HG03066 (cell line): ENCODE data around the gene KIDINS220.
A peak's percentile ranks its signal among the peaks of the same experiment; 100 is the strongest.
"Not testable (repeated sequence)": the region's sequence is repeated elsewhere in the genome, so short reads cannot be mapped to it uniquely, and the experiment has no call there.

Experiments used
- ATAC-seq: cut with Tn5 transposase; IDR thresholded peaks from one replicate; pipeline ENCODE4 v1.9.1; 2021; ENCODE audit warnings: low read depth; ENCODE audit not compliant: unreplicated experiment

The KIDINS220 gene

GRCh38 chr2:8761529-8762164 lies 75.8 kb downstream of the KIDINS220 start:
- ATAC-seq = no peak

GRCh38 chr2:8756716-8757115 lies 80.7 kb downstream of the KIDINS220 start:
- no peak for ATAC-seq

GRCh38 chr2:8756230-8756629 lies 81.2 kb downstream of the KIDINS220 start:
- no peak for ATAC-seq

- no peak for ATAC-seq
Measured at GRCh38 chr2:8754106-8754776, 83.2 kb downstream of the KIDINS220 start.

- no peak for ATAC-seq
Measured at GRCh38 chr2:8753609-8754008, 83.8 kb downstream of the KIDINS220 start.

GRCh38 chr2:8752385-8752784 lies 85.0 kb downstream of the KIDINS220 start:
- peak; percentile 71 for ATAC-seq

GRCh38 chr2:8750221-8750620 lies 87.2 kb downstream of the KIDINS220 start:
- ATAC-seq = no peak

GRCh38 chr2:8743261-8743660 lies 94.2 kb downstream of the KIDINS220 start:
- ATAC-seq = no peak

- no peak for ATAC-seq
Measured at GRCh38 chr2:8740136-8740535, 97.3 kb downstream of the KIDINS220 start.

GRCh38 chr2:8737571-8738175 lies 99.7 kb downstream of the KIDINS220 start:
- ATAC-seq = no peak

GRCh38 chr2:8732601-8733000 lies 104.8 kb downstream of the KIDINS220 start:
- no peak for ATAC-seq

- ATAC-seq = no peak
Measured at GRCh38 chr2:8729939-8730338, 107.5 kb downstream of the KIDINS220 start.

GRCh38 chr2:8729101-8729500 lies 108.3 kb downstream of the KIDINS220 start:
- ATAC-seq = not testable (repeated sequence)

- no peak for ATAC-seq
Measured at GRCh38 chr2:8728305-8729015, 109.0 kb downstream of the KIDINS220 start.

GRCh38 chr2:8725838-8726237 lies 111.6 kb downstream of the KIDINS220 start:
- ATAC-seq = no peak

GRCh38 chr2:8722986-8723385 lies 114.4 kb downstream of the KIDINS220 start:
- ATAC-seq = no peak

- no peak for ATAC-seq
Measured at GRCh38 chr2:8721410-8721809, 116.0 kb downstream of the KIDINS220 start.

- ATAC-seq = no peak
Measured at GRCh38 chr2:8720741-8721140, 116.7 kb downstream of the KIDINS220 start.

- no peak for ATAC-seq
Measured at GRCh38 chr2:8719528-8719927, 117.9 kb downstream of the KIDINS220 start.

- no peak for ATAC-seq
Measured at GRCh38 chr2:8714971-8715370, 122.4 kb downstream of the KIDINS220 start.

- no peak for ATAC-seq
Measured at GRCh38 chr2:8714283-8714682, 123.1 kb downstream of the KIDINS220 start.
